HG03045 (cell line): ENCODE results near the gene RANBP3.
"Not testable (repeated sequence)": the region's sequence is repeated elsewhere in the genome, so short reads cannot be mapped to it uniquely, and the experiment has no call there.

Source experiments
- ATAC-seq: cut with Tn5 transposase; IDR thresholded peaks from one replicate; pipeline ENCODE4 v1.9.1; 2021; ENCODE audit warnings: mild to moderate bottlenecking, moderate library complexity; ENCODE audit not compliant: unreplicated experiment

Gene RANBP3

DNA sequence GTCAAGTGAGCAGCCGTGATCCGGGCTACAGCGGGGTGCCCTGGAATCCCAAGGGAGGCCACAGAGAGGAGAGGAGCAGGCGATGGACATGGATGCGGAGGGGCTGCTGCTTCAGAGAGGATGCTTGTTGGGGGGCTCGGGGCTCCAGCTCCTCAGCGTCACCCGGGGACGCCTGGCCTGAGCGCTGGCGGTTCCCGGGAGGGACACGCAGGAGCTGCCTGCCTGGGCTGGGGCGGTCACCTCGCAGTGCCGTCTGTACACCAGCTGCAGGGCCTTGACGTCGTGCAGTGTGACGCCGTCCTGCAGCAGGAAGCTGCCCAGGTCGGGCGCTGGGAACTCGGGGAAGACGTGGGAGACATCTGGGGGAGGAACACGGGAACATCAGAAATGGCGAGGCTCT lies 29.9 kb upstream of the RANBP3 start:
- no peak for ATAC-seq

DNA sequence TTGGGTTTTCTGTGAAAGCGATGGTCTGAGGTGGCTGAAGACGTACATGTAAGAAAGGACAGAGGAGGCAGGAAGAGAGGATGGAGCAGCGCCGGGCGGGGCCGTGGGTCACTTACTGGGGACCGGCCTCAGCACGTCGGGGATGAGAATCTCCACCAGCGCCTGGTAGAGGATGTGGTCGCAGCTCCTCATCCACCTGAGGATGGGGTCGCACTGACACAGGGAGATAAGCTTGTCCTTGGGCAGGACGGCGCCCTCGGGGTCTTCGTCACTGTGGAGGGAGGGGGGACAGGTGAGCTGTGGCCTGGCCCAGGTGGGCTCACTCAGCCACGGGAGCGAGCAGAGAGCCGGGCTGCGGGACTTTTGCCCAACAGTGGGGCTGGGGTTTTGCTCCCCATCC lies 29.0 kb upstream of the RANBP3 start:
- no peak for ATAC-seq

DNA sequence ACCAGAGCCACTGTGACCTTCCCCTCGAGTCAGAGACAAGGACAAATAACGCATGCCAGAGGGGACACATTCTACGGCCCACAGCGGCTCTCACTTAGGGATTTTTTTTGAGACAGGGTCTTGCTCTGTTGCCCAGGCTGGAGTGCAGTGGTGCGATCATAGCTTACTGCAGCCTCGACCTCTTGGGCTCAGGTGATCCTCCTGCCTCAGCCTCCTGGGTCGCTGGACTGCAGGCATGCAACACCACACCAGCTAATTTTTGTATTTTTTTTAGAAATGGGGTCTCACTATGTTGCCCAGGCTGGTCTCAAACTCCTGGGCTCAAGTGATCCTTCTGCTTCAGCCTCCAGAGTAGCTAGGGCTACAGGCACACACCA lies 28.1 kb upstream of the RANBP3 start:
- ATAC-seq = not testable (repeated sequence)

DNA sequence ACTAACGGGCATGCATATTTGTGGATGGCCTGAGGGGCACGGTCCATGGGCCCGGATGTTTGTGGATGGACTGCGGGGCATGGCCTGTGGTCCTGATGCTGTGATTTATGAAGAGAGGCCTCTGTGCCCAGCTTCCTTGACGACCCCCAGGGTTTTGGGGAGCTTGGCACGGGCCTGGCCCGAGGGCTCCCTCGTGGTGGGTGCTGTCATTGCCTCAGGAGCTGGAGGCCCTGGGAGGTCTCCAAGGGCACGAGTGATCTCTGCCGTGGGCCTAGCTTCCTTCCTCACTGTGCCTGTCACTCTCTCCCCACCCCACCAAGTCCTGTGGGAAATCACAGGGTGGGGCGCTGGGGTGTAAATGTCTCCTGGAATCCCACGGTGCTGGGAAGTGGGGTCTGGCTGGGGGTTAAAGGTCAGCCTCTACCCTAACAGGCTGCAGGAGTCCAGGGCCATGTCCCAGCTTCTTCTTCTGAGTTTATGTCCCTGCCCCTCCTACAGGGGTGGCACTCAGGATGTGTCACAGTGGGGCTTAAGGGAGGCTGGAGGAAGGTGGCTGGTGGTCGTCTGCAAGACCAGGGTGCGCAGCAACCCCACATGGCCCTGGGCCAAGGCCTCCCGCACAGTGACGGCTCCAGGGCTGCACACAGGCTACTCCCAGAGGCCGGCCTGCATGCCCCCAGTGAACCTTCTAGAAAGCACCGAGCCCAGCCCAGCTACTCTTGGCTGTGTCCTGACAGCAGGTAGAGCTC lies 27.6 kb upstream of the RANBP3 start:
- ATAC-seq = no peak

DNA sequence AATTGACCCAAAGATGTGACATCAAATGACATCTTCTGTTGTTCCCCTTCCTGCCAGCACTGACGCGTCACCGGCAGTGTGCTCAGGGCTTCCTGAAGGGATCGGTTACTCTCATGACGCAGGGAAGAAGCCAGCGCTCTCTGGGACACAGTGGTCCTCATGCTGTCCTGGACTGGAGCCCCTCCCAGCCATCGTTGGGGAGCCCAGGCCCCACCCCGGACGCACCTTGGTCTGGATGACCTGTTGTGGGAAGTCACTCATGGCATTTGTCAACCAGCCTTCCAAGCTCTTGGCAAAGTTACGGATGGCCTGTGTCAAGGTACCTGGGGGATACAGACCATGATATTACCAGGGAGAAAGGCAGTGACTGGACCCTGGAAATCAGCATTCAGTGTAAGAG lies 26.0 kb upstream of the RANBP3 start:
- no peak for ATAC-seq

DNA sequence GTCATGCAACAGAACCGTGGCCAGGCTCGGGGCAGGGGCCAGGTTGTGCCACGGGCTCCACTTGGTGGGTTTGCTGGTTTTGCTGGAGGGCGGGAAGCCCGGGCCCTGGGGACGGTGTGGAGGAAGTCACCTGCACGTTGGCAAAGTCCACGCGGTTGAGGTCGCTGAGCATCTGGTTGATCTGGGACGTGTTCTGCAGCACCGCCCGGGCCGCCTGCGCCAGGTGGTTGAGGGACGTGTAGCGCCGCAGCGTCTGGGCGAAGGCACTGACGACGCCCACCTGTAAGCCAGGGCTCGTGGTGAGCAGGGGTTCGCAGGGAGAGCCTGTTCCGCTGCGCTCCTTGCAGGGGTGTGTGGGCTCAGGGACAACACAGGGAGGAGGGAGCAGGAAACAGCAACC lies 24.7 kb upstream of the RANBP3 start:
- ATAC-seq = no peak

DNA sequence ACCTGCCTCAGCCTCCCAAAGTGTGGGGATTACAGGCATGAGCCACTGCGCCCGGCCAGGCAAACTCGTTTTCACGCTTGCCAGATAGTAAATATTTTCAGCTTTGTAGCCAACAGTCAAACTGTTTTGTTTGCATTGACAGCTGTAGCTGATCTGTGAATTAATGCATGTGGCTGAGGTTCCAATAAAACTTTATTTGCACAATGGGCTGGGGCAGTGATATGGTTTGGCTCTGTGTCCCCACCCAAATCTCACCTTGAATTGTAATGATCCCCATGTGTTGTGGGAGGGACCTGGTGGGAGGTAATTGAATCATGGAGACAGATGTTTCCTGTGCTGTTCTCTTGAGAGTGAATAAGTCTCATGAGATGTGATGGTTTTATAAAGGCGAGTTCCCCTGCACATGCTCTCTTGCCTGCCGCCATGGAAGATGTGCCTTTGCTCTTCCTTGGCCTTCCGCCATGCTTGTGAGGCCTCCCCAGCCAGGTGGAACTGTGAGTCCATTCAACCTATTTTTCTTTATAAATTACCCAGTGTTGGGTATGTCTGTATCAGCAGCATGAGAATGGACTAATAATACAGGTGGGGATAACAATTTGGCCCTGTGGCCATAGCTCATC lies 22.4 kb upstream of the RANBP3 start:
- no peak for ATAC-seq

DNA sequence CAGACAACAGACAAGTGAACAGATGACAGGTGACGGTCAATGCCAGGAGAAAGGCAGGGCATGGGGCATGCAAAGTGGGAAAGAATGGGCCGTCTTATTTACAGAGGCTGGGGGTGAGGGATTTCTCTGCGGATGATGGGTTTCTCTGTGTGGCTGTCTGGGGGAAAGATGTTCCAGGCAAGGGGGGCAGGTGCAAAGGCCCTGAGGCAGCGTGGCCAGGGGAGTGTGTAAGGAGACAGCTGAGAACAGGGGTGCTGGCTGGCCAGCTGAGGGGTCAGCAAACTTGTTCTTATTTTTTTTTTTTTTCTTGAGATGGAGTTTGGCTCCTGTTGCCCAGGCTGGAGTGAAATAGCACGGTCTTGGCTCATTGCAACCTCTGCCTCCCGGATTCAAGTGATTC lies 21.8 kb upstream of the RANBP3 start:
- no peak for ATAC-seq

GRCh38 chr19:5997371-5997770 lies 19.4 kb upstream of the RANBP3 start:
- no peak for ATAC-seq

GRCh38 chr19:5996623-5997320 lies 18.8 kb upstream of the RANBP3 start:
- ATAC-seq = no peak

DNA sequence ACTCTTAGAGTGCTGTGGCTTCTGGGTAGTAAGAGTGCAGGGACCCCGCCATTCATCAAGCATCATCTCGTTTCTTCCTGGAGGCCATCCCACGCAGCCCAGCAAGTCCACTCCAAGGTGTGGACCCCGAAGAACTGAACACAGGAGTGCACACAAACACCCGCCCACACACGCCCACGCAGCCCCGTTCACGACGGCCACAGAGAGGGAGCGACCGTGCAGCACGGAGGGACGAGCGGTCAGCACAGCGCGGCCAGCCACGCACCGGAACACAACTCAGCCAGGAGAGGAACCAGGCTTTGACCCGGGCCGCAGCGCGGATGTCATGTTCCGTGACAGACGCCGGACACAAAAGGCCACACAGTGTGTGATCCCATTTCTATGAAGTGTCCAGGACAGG lies 18.2 kb upstream of the RANBP3 start:
- no peak for ATAC-seq

GRCh38 chr19:5995606-5996005 lies 17.7 kb upstream of the RANBP3 start:
- ATAC-seq = no peak

DNA sequence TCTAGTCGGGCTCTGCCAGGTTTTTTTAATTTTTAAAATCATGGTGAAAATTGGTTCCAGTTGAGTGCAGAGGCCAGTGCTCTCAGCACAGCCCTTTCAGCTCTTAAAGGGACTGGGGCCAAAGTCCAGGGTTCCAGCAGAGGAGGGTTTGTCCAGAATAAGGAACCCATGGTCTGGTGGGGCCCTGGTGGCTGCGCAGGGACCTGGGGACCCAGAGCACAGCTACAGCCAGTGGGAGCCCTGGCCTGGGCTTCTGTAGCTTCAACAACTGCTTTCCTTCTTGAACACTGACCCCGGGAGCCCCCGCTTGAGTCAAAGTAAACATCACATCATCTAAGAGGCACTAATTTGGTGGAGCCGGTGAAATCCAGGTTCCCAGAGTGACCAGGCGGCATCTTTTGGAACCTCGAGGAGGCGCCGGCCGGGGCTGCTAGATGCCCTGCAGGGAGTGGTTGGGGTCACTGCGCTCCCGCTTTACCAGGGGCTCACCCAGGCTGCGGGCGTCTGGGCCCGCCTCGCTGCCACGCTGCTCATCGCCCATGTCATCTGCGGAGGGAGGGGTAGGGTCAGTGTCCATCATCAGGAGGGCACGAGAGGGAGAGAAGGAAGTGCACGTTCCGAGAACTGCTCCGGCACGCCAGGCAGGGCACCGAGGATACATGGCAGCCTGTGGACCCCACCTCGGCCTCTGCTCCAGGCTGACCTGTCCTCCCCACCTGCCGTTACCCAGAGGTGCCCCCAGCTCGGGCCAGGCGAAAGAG lies 16.6 kb upstream of the RANBP3 start:
- no peak for ATAC-seq

- no peak for ATAC-seq
Measured at GRCh38 chr19:5993648-5994358, 15.9 kb upstream of the RANBP3 start.

DNA sequence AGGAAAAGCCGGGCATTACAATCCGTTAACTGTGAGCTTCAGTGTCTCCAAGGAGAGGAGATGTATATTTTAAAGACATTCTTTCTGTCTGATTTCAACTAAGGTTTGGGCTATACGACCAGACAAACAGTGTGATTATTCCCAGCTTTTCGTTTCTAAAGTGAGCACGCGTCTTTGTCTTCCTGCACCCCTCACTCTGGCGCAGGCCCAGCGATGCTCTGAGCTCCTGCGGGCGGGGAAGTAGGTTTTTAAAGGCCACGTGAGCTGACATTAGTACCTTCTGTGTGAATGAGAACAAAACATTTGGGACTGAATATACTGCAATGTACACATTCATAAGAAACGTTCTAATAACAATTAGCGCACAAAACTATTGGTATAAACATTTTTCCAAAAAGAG lies 15.3 kb upstream of the RANBP3 start:
- no peak for ATAC-seq

DNA sequence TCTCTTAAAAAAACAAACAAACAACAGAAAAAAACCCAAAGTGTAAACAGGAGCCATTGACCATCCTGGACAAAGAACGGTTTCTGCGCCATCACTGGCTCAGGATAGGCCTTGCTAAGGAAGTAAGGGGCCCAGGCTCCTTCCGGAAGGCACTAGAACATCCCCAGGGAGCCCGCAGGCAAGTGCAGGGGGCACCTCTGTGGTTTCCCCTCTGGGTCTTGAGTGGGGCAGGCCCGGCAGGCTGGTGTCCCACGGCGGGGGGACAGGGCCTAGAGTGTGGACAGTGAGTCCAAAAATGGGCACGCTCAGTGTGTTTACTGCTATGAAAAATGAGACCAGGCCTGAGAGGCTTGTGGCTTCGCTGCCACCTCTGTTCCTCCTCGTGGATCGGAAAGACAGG lies 14.8 kb upstream of the RANBP3 start:
- no peak for ATAC-seq

GRCh38 chr19:5991244-5991838 lies 13.4 kb upstream of the RANBP3 start:
- no peak for ATAC-seq

GRCh38 chr19:5990289-5990797 lies 12.4 kb upstream of the RANBP3 start:
- no peak for ATAC-seq

DNA sequence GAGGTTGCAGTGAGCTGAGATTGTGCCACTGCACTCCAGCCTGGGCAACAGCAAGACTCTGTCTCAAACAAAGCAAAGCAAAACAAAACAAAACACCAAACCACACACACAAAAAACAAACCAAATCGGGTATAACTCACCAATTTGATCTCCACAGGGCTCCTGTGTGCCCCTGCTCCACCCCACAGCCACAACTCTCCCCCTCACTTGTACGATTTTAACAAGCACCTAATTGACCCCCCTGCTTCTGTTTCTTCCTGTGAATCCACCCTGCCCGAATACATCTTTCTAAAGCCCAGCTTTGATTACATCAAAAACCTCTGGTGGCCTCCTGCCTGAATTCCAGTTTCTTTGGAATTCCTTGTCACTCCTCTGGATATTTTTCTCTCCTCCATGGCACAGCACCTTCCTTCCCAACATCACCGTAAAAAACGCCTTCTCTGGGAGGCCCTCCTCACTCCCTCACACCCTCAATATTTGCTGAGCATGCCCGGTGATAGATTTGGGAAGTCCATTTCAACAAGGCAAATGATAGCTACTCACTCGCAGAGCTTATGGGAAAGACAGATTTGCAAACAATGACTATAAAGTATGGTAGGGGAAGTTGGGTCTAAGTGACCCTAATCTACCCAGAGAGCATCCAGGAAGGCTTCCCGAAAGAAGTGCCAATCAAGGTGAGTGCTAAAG lies 11.6 kb upstream of the RANBP3 start:
- ATAC-seq = no peak
